ENCODE data around the gene OR10V1.

Gene OR10V1, protein sequence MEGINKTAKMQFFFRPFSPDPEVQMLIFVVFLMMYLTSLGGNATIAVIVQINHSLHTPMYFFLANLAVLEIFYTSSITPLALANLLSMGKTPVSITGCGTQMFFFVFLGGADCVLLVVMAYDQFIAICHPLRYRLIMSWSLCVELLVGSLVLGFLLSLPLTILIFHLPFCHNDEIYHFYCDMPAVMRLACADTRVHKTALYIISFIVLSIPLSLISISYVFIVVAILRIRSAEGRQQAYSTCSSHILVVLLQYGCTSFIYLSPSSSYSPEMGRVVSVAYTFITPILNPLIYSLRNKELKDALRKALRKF

DNA sequence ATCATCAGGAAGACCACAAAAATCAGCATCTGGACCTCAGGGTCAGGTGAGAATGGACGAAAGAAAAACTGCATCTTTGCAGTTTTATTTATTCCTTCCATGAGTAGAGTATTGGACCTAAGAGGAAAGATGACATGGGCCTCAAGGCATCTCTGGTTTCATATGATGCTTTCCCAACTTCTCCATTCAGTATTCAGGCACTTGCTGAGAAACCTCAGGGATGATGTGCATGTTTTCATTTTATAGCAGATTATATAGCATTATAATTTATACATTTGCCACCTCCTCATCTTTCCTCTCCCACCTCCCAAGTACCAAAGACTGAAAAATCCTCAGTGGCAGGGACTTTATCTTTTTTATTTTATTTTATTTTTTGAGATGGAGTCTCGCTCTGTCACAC lies at the start of gene OR10V1:
Gene OR10V1, minus strand, starts transcription at position 101 of the 400 bp plus-strand sequence. Its CDS starts 0 bp downstream, at position 101.
- no peak for DNase-seq (ENCODE audit: low spot score)

DNA sequence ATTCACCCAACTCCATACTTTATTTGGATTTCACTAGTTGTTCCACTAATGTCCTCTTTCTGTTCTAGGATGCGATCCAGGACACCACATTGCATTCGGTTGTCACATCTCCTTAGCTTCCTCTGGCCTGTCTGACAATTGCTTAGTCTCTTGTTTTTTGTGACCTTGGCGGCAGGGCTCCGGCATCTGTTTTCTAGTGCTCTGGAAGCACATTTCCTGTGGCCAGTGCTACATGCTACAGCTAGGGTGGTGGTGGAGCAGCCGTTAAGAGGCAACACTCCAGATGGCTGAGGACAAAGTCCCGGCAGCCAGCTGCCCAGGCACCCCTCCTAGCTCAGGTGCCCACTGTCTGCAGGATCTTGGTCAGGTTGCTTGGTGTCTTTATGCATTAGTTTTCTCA lies 48.3 kb upstream of the OR10V1 start:
- no peak for DNase-seq (ENCODE audit: low spot score)

DNA sequence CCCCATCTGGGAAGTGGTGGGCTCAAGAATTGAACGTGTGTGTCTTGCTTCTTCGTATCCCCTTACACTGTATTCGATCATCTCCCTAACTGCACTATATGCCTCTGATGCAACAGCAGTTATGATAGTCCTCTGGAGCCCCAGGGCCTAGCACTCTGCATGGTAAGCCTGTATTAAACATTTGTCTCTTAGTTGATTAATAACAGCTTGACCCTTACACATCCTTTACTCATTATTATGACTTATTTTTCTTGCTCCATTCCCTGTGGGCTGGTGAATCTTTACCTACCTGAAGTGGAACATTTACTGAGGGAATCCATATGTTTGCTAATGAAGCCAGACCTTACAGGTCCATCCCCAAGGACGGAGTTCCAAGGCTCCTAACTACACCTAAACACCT lies 47.1 kb upstream of the OR10V1 start:
- DNase-seq (ENCODE audit: low spot score): no peak

DNA sequence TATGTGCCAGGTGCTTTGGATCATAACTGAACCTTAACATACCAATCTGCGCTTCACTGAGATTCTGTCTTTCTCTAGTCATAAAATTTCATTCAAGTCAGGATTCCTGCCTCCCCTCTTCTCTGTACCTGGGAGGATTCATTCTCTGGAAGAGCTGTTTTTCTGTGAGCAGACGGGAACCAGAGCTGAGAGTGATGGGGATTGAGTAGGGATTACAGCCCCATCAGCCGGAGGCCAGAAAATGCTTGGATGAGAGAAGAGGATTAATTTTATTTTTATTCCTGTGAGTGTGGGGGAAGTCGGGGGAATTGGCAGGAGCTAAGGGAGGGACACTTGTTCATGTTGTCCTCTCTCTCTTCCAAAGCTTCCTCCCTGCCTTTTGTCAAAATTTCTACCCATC lies 46.3 kb upstream of the OR10V1 start:
- DNase-seq (ENCODE audit: low spot score): no peak

DNA sequence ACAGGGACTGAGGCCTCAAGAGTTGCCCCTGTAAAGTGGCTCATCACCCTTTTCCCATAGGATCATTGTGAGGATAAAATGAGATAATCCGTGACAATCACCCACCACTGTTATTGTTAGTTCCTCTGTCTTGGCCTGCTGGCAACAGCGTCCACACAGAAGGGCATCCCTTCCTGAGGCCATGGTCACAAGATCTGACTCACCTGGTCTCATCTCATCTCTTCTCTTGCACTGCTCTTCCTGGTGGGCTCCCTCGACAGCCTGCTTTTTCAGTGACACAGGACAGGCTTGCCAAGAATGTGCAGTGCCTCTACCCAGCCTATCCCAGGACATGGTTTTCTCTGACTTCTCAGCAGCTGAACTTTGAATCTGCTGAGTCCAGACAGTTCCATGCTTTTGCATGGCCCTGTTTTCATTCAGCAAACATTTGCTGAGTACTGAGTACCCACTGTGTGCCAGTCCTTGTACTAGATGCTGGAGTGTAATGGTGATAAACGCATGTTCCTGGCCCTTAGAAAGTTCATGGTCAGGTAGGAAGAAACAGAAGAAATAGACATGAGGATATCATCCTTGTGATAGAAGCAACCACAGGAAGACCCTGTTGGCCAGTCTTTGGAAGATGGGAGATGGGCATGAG lies 44.9 kb upstream of the OR10V1 start:
- no peak for DNase-seq (ENCODE audit: low spot score)

DNA sequence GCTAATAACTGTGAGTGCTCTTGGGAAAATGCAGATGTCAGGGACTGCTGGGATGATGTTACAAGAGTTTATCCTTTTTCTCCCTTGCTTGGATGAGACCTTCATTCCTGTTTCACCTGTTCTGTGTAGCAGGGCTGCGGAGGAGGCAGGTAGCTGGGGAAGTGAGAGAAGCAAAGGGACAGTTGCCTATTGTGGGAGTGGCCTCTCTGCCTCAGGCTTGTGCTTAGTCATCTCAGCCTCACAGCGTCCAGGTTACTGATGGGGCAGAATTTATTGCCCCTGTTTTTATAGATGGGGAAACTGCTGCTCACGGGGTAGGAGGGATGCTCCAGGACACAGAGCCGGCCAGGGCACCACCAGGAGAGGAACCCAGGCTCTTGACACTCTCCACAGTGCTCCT lies 43.2 kb upstream of the OR10V1 start:
- DNase-seq (ENCODE audit: low spot score): no peak

DNA sequence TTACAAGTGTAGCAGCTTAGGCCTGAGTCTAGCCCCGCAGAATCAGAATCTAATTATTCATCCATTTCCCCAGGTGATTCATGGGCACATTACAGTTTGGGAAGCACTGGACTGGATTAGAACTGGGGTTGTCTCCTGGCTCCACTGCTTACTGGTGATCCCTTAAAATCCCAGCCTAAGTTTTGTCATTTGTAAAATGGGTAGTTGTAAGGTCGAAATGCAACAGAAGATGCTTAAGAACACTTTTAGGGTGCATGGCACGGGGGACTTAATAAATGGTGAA lies 42.9 kb upstream of the OR10V1 start:
- DNase-seq (ENCODE audit: low spot score): no peak

DNA sequence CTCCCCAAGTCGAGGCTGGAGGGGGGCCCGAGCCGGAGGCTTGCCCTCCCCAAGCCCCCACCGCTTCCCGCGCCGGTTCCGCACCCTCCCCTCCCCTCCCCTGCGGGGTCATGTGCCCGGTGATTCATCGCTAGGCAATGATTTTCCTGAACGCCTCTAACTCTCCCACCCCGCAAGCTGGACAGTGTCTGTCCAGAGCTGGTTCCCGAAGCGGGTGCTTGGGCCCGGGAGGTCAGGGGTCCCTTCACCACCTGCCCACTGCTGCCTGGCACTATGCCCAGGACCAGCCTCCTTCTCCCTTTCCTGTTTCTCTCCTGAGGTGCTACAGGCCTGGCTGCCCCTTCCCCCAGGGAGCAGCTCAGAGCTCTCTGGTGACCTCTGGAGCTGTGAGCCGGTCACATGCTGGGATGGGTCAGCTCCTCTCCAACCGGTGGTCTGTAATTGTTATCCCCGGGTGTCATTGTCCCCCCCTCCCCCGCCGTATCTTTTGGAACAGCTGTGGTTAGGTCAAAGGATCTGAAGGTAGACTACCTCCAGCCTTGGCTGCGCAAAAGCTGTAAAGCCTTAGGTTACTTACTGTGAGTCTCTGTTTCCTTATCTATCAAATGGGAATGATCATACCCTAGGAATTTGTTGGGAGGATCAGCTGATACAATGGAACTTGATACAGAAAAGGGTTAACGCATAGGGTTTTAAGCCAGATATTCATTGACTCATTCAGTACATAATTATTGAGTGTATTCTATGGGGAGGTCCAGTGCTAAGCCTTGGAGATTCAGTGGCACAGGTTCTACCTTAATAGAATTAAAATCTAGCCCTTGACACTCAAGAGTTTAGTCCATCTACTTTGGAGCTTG lies 42.3 kb upstream of the OR10V1 start:
- DNase-seq (ENCODE audit: low spot score): peak; percentile 61

DNA sequence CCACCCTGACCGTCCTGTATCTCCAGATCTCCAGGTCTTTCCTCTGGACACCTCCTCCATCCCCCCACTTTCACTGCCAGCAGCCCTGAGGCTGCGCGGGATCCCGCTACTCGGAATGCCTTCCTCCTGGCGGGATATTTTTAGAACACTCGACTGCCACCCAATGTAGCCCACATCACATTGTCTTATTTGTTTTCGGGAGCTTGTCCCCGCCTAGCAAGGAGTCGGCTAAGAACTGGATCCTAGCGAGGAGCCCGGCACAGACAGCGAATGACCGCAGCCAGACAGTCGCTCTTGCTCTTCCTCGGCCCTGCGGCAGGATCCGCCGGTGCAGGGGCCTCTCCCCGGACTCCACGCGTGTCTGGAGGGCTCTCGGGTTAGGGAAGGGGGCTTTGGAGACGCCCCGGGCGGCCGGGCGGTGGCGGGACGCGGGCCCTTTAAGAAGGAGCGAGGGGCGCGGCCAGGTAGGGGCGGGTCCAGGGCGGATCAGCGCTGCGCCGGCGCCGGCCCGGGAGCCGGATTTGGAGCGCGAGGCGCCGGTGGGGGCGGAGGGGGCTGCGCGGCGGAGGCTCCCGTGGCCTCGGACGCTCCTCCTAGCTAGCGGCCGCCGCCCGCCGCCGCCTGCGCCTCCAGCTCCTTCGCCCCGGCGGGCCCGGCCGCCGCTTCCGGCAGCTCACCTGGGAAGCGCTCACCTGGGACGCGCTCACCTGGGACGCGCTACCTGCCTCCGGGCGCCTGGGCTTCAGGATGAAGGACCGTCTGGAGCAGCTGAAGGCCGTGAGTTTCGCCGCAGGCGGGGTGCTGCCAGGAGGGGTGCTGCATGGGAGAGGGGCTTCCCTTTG lies 41.4 kb upstream of the OR10V1 start, which contains the start of gene STX3:
Gene STX3, plus strand, starts transcription at position 518 of the 842 bp plus-strand sequence. Its CDS starts 230 bp downstream, at position 748.
- peak; percentile 32 for DNase-seq (ENCODE audit: low spot score)

DNA sequence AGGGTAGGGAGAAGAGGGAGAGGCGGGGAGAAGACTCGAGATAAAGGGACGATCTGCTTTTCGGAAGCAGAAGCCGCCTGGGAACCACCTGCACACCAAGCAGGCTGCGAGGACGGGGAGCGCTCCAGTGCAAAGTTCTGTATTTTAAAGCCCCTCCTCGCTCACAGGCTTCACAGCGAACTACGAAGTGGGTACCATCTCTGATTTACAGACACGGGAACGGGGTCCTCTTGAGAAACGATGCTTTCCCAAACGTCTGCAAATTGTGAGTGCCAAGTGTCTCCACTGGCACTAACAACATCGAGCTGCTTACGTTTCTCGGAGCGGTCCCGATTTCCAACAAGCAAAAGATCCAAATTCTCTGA lies 40.8 kb upstream of the OR10V1 start:
- DNase-seq (ENCODE audit: low spot score): no peak

DNA sequence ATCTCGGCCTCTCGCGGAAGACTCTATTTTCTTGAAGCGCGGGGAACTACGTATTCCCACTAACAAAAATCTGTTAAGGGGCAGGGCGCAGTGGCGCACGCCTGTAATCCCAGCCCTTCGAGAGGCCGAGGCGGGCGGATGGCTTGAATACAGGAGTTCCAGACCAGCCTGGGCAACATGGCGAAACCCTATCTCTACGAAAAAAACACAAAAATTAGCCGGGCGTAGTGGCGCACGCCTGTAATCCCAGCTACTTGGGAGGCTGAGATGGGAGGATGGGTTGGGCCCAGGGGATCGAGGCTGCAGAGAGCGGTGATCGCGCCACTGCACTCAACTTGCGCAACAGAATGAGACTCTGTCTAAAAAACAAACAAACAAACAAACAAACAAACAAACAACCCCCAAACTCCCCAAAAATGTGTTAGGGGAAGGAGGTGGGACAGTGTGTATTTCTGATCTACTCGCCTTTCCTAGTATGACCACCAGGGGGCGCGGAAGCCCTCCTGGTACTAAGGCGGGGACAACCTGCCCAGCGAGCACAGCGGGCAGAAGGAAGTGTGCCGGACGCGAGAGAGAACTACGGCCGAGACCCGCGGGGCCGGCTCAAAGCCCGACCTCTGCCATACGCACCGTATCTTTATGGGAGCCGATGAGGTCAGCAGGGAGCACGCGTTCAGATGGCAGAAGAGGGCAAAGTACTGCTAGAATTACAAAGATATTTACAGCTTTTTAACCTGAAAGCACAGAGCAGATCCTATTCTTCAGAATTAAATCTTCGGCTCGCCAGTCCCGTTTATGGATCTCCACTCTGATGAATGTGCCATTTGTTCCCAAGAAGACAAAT lies 40.2 kb upstream of the OR10V1 start:
- DNase-seq (ENCODE audit: low spot score): peak; percentile 88

DNA sequence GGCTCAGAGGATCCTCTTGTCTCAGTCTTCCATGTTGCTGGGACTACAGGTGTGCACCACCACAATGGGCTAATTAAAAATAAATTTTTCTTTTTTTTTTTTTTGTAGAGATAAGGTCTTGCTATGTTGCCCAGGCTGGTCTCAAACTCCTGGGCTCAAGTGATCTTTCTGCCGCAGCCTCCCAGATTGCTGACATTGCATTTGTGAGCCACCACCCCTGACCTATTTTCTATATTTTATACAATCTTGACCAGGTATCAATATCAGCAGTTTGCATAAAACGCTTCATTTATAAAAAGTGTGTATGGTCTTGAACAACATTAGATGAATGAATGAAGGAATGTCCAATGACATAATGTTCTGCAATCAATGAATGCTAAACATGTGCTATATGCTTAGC lies 32.5 kb upstream of the OR10V1 start:
- no peak for DNase-seq (ENCODE audit: low spot score)

DNA sequence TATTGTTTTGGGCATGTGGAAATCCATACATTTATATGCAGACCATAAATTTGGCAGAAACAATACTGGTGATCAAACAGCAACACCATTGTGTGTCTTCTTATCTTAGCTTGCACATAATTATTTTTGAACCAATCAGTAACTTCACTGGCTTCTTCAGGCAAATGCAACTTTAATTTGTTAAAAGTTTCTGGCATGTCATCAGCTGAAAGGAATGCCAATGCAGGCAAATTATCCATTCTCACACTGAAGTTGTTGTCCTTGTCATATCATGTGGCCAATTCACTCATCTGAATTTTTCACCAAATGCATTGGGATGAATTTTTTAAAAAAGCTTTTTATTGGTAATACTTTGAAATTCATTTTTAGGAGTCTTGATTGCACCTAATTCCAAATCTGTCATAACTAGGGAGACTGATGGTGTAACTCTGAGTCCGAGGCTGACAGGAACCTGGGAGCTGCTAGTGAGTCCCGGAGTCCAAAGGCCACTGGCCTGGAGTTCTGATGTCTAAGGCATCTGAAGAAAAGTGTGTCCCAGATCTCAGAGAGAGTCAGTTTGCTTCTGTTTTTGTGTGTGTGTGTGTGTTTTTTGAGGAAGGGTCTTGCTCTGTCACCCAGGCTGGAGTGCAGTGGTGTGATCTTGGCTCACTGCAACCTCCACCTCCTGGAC lies 17.4 kb upstream of the OR10V1 start:
- no peak for DNase-seq (ENCODE audit: low spot score)

DNA sequence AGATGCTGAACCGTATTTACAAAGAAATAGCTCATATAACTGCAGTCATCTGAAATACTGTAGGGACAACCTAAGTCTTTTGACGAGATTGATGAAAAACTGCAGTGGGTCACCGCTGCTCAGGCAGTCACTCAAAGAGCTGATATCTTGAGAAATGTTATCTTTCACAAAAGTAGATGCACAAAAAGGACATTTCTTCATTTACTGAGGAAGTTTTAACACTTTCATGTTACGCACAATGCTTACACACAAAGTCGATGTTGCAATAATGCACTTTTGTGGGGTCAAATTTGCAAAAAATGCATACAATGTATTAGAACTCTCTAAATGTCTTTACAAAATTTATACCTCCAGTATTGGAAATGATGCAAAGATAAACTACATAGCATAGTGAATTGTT lies 16.2 kb upstream of the OR10V1 start:
- no peak for DNase-seq (ENCODE audit: low spot score)

DNA sequence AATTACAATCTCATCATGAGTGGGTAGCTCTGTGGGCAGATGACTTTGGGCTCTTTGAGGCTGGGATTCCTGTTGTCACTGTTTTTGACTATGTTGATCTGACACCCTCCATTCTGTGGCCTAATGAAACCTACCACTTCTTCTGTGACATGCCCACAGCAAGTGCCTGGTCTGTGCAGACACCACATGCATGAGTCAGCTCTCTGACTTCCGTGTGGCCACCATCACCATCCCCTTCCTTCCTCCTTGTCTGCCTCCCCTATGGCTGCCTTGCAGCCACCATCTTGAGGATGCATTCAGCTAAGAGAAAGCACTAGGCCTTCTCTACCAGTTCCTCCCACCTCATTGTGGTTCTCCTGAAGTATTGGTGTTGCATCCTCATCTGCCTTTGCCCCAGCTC lies 15.3 kb upstream of the OR10V1 start:
- no peak for DNase-seq (ENCODE audit: low spot score)

DNA sequence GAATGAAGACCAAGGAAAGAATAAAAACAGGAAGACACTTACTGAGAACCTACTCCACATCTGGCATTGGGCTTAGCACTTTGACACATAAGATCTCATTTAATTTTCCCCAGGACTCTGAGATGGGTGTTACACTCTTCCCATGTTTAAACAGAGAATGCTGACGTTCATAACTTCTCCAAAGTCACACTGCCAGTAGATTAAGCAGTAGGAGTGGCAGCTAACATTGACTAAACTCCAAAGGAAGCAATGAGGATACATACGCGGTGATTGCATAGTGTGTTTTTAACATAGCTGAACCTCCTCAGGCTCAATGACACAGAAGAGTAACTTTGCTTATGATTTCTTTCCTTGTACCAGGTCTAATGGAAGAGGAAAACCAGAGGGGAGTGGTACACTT lies 14.5 kb upstream of the OR10V1 start:
- no peak for DNase-seq (ENCODE audit: low spot score)

DNA sequence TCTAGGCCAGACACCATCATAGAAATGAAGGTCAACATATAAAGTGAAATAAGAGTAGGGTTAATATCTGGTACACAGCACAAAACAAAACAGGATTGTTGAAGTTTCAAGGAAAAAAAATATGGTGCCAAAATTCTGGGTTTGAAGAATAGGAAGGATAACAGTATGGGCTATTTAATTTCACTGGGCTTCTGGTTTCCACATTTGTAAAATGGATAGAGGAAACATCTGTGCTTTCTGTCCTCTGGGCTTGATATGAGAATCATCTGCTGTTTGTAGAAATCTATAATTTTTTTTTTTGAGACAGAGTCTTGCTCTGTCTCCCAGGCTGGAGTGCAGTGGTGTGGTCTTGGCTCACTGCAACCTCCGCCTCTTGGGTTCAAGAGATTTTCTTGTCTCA lies 13.8 kb upstream of the OR10V1 start:
- no peak for DNase-seq (ENCODE audit: low spot score)

DNA sequence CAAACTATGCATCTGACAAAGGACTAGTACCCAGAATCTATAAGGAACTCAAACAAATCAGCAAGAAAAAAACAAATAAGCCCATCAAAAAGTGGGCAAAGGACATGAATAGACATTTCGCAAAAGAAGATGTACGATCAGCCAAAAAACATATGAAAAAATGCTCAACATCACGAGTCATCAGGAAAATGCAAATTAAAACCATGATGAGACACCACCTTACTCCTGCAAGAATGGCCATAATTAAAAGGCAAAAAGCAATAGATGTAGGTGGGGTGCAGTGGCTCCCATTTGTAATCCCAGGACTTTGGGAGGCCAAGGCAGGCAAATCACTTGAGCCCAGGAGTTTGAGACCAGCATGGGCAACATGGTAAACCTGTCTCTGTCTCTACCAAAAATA lies 10.4 kb upstream of the OR10V1 start:
- no peak for DNase-seq (ENCODE audit: low spot score)

DNA sequence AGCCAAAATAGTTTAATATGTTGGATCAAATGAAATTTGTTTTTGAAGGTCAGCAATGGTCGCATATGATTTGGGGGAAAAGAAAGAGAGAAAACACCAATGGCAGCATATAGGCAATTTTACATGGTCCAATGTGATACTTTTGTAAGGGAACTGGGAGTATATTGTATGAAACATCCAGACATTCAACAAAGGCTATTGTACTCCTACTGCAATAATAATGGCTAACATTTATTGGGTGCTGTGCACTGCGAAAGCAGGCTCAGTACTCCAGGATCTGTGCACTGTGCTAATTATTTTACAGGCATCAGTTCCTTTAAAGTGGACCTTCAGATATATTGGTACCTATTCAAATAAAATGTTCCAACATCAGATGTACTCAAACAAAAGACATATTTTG lies 5.9 kb upstream of the OR10V1 start:
- peak; percentile 85 for DNase-seq (ENCODE audit: low spot score)

DNA sequence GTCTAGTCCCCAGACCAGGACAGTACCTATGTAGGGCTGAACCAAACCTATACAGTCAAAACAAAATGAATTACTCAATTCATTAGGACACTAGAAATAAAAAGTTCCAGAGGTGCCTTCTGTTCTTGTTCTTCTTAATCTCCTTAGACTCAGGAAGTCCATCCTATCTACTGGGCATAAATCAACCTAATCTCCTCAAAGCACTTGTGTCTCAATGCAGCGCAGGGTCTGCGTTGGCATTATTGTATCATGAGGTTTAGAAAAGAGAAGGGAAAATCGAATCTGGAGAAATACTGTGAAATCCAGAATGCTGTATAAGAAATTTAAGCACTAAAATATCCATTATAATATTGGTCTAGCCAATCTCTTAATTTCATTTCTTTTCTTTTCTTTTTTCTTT lies 2.4 kb upstream of the OR10V1 start:
- DNase-seq (ENCODE audit: low spot score): no peak
